Measurements from ENCODE around the gene PPP1R16B. TPM values are rescaled to one million over a fixed set of nuclear protein-coding genes. Genes with fewer than 3 reads are reported as not detected.
A peak's percentile ranks its signal among the peaks of the same experiment; 100 is the strongest.

PPP1R16B gene
- total RNA-seq, 1 experiment from 2014 or later: 0.15 TPM

- H3K79me2 ChIP-seq (ENCODE audit: low read length): no peaks in the 10 kb centered on the region
- H3K4me1 ChIP-seq (ENCODE audit: low read length): peaks cover 14% of the 10 kb centered on the region
- no peak overlapping the region for H3K9ac ChIP-seq (ENCODE audit: low read length)
- H3K27me3 ChIP-seq (ENCODE audit: low read length): no peaks in the 10 kb centered on the region
- no peaks in the 10 kb centered on the region for H3K36me3 ChIP-seq (ENCODE audit: insufficient read depth, low read length)
- H2AFZ ChIP-seq (ENCODE audit: low read length): no peak overlapping the region
- no peaks in the 10 kb centered on the region for H3K9me3 ChIP-seq (ENCODE audit: low read length)
- no peak overlapping the region for H3K4me3 ChIP-seq (ENCODE audit: low read length)
- H3K4me2 ChIP-seq (ENCODE audit: low read depth, low read length, poor library complexity, severe bottlenecking): no peak overlapping the region
- H3K9me2 ChIP-seq (replicated peaks; ENCODE audit: insufficient read depth, low read length): no peaks in the 10 kb centered on the region
- H4K20me1 ChIP-seq (ENCODE audit: insufficient read depth, low read depth, low read length): no peaks in the 10 kb centered on the region
- no peak for DNase-seq
- H3K27ac ChIP-seq (ENCODE audit: low read length): no peak overlapping the region
These were observed 84.4 kb downstream of the PPP1R16B start for GRCh38 chr20:38889792-38890496.

- Histone ChIP-seq H2AFZ (ENCODE audit: low read length) (no peak overlapping the region), H3K9me2 (replicated peaks; ENCODE audit: insufficient read depth, low read length) (no peaks in the 10 kb centered on the region), H3K27me3 (ENCODE audit: low read length) (no peaks in the 10 kb centered on the region), H3K9me3 (ENCODE audit: low read length) (no peaks in the 10 kb centered on the region), H3K36me3 (ENCODE audit: insufficient read depth, low read length) (no peaks in the 10 kb centered on the region), H3K4me2 (ENCODE audit: low read depth, low read length, poor library complexity, severe bottlenecking) (no peak overlapping the region), H3K4me1 (ENCODE audit: low read length) (peaks cover 14% of the 10 kb centered on the region), H3K27ac (ENCODE audit: low read length) (no peak overlapping the region), H3K4me3 (ENCODE audit: low read length) (no peak overlapping the region), H3K79me2 (ENCODE audit: low read length) (no peaks in the 10 kb centered on the region), H3K9ac (ENCODE audit: low read length) (no peak overlapping the region), H4K20me1 (ENCODE audit: insufficient read depth, low read depth, low read length) (no peaks in the 10 kb centered on the region)
- no peak for DNase-seq
These were observed 85.0 kb downstream of the PPP1R16B start for GRCh38 chr20:38890497-38890818.

- Histone ChIP-seq H3K4me1 (ENCODE audit: low read length) (peaks cover 14% of the 10 kb centered on the region), H3K9me3 (ENCODE audit: low read length) (no peaks in the 10 kb centered on the region), H3K79me2 (ENCODE audit: low read length) (no peaks in the 10 kb centered on the region), H3K9ac (ENCODE audit: low read length) (no peak overlapping the region), H4K20me1 (ENCODE audit: insufficient read depth, low read depth, low read length) (no peaks in the 10 kb centered on the region), H3K4me3 (ENCODE audit: low read length) (no peak overlapping the region), H3K9me2 (replicated peaks; ENCODE audit: insufficient read depth, low read length) (no peaks in the 10 kb centered on the region), H3K4me2 (ENCODE audit: low read depth, low read length, poor library complexity, severe bottlenecking) (no peak overlapping the region), H3K36me3 (ENCODE audit: insufficient read depth, low read length) (no peaks in the 10 kb centered on the region), H2AFZ (ENCODE audit: low read length) (no peak overlapping the region), H3K27ac (ENCODE audit: low read length) (no peak overlapping the region), H3K27me3 (ENCODE audit: low read length) (no peaks in the 10 kb centered on the region)
- peak; percentile 60 for DNase-seq
These were observed 86.8 kb downstream of the PPP1R16B start for GRCh38 chr20:38892091-38892981.

- no peaks in the 10 kb centered on the region for H3K9me2 ChIP-seq (replicated peaks; ENCODE audit: insufficient read depth, low read length)
- H4K20me1 ChIP-seq (ENCODE audit: insufficient read depth, low read depth, low read length): no peaks in the 10 kb centered on the region
- H2AFZ ChIP-seq (ENCODE audit: low read length): no peak overlapping the region
- no peaks in the 10 kb centered on the region for H3K27me3 ChIP-seq (ENCODE audit: low read length)
- no peak overlapping the region for H3K4me2 ChIP-seq (ENCODE audit: low read depth, low read length, poor library complexity, severe bottlenecking)
- H3K4me3 ChIP-seq (ENCODE audit: low read length): no peak overlapping the region
- H3K36me3 ChIP-seq (ENCODE audit: insufficient read depth, low read length): no peaks in the 10 kb centered on the region
- H3K79me2 ChIP-seq (ENCODE audit: low read length): no peaks in the 10 kb centered on the region
- no peaks in the 10 kb centered on the region for H3K9me3 ChIP-seq (ENCODE audit: low read length)
- DNase-seq: no peak
- no peak overlapping the region for H3K9ac ChIP-seq (ENCODE audit: low read length)
- H3K4me1 ChIP-seq (ENCODE audit: low read length): peaks cover 14% of the 10 kb centered on the region
- H3K27ac ChIP-seq (ENCODE audit: low read length): no peak overlapping the region
These were observed 87.6 kb downstream of the PPP1R16B start for GRCh38 chr20:38893056-38893564.

- no peaks in the 10 kb centered on the region for H3K9me2 ChIP-seq (replicated peaks; ENCODE audit: insufficient read depth, low read length)
- peaks cover 14% of the 10 kb centered on the region for H3K4me1 ChIP-seq (ENCODE audit: low read length)
- no peak overlapping the region for H2AFZ ChIP-seq (ENCODE audit: low read length)
- no peak overlapping the region for H3K4me3 ChIP-seq (ENCODE audit: low read length)
- H3K36me3 ChIP-seq (ENCODE audit: insufficient read depth, low read length): no peaks in the 10 kb centered on the region
- H3K9me3 ChIP-seq (ENCODE audit: low read length): no peaks in the 10 kb centered on the region
- H3K27ac ChIP-seq (ENCODE audit: low read length): no peak overlapping the region
- no peak overlapping the region for H3K4me2 ChIP-seq (ENCODE audit: low read depth, low read length, poor library complexity, severe bottlenecking)
- no peaks in the 10 kb centered on the region for H4K20me1 ChIP-seq (ENCODE audit: insufficient read depth, low read depth, low read length)
- peak; percentile 89 for DNase-seq
- no peaks in the 10 kb centered on the region for H3K79me2 ChIP-seq (ENCODE audit: low read length)
- H3K9ac ChIP-seq (ENCODE audit: low read length): no peak overlapping the region
- H3K27me3 ChIP-seq (ENCODE audit: low read length): no peaks in the 10 kb centered on the region
These were observed 88.1 kb downstream of the PPP1R16B start for GRCh38 chr20:38893565-38894090.

- no peak overlapping the region for H3K9ac ChIP-seq (ENCODE audit: low read length)
- H3K27ac ChIP-seq (ENCODE audit: low read length): no peak overlapping the region
- H3K4me1 ChIP-seq (ENCODE audit: low read length): peaks cover 14% of the 10 kb centered on the region
- H3K79me2 ChIP-seq (ENCODE audit: low read length): no peaks in the 10 kb centered on the region
- H3K4me3 ChIP-seq (ENCODE audit: low read length): no peak overlapping the region
- no peaks in the 10 kb centered on the region for H4K20me1 ChIP-seq (ENCODE audit: insufficient read depth, low read depth, low read length)
- H3K9me2 ChIP-seq (replicated peaks; ENCODE audit: insufficient read depth, low read length): no peaks in the 10 kb centered on the region
- no peak overlapping the region for H3K4me2 ChIP-seq (ENCODE audit: low read depth, low read length, poor library complexity, severe bottlenecking)
- H3K27me3 ChIP-seq (ENCODE audit: low read length): no peaks in the 10 kb centered on the region
- no peaks in the 10 kb centered on the region for H3K9me3 ChIP-seq (ENCODE audit: low read length)
- no peaks in the 10 kb centered on the region for H3K36me3 ChIP-seq (ENCODE audit: insufficient read depth, low read length)
- no peak overlapping the region for H2AFZ ChIP-seq (ENCODE audit: low read length)
- no peak for DNase-seq
These were observed 88.8 kb downstream of the PPP1R16B start for GRCh38 chr20:38894091-38894847.

GRCh38 chr20:38895098-38895949 is 89.8 kb downstream of the PPP1R16B start:
- H3K9ac ChIP-seq (ENCODE audit: low read length): no peak overlapping the region
- no peak overlapping the region for H2AFZ ChIP-seq (ENCODE audit: low read length)
- H3K27ac ChIP-seq (ENCODE audit: low read length): no peak overlapping the region
- no peaks in the 10 kb centered on the region for H3K79me2 ChIP-seq (ENCODE audit: low read length)
- H4K20me1 ChIP-seq (ENCODE audit: insufficient read depth, low read depth, low read length): no peaks in the 10 kb centered on the region
- H3K4me1 ChIP-seq (ENCODE audit: low read length): peaks cover 14% of the 10 kb centered on the region
- no peak overlapping the region for H3K4me2 ChIP-seq (ENCODE audit: low read depth, low read length, poor library complexity, severe bottlenecking)
- no peaks in the 10 kb centered on the region for H3K9me3 ChIP-seq (ENCODE audit: low read length)
- no peaks in the 10 kb centered on the region for H3K36me3 ChIP-seq (ENCODE audit: insufficient read depth, low read length)
- H3K4me3 ChIP-seq (ENCODE audit: low read length): no peak overlapping the region
- DNase-seq: no peak
- no peaks in the 10 kb centered on the region for H3K27me3 ChIP-seq (ENCODE audit: low read length)
- H3K9me2 ChIP-seq (replicated peaks; ENCODE audit: insufficient read depth, low read length): no peaks in the 10 kb centered on the region
